ENCODE measurements around the gene SLC35A1.
"Not testable (repeated sequence)": the region's sequence is repeated elsewhere in the genome, so short reads cannot be mapped to it uniquely, and the experiment has no call there.

SLC35A1 gene

GRCh38 chr6:87484491-87484890 is 11.7 kb downstream of the SLC35A1 start:
- TF ChIP-seq CTCF (conservative IDR thresholded peaks at IDR 0.05; ENCODE audit: low read depth, low read length): no peak
- H3K27ac ChIP-seq: no peak overlapping the region
- no peak overlapping the region for H3K4me3 ChIP-seq (IDR thresholded peaks at IDR 0.05; ENCODE audit: insufficient read depth, low read depth, low read length)
- H3K27me3 ChIP-seq (ENCODE audit: insufficient read depth, low read depth): no peaks in the 10 kb centered on the region
- no peak overlapping the region for H2AFZ ChIP-seq (ENCODE audit: low read depth)
- no peak overlapping the region for H3K9ac ChIP-seq
- H3K79me2 ChIP-seq (ENCODE audit: insufficient read depth, low read depth): no peaks in the 10 kb centered on the region
- no peaks in the 10 kb centered on the region for H3K4me1 ChIP-seq (ENCODE audit: low read depth, poor library complexity, severe bottlenecking)
- no peaks in the 10 kb centered on the region for H4K20me1 ChIP-seq (ENCODE audit: insufficient read depth)
- no peak overlapping the region for H3K4me2 ChIP-seq
- H3K36me3 ChIP-seq (ENCODE audit: insufficient read depth): no peaks in the 10 kb centered on the region

- H3K9ac ChIP-seq: no peak overlapping the region
- TF ChIP-seq CTCF (conservative IDR thresholded peaks at IDR 0.05; ENCODE audit: low read depth, low read length): no peak
- no peak overlapping the region for H2AFZ ChIP-seq (ENCODE audit: low read depth)
Measured at GRCh38 chr6:87487555-87487954, 14.8 kb downstream of the SLC35A1 start.

GRCh38 chr6:87489326-87489725 is 16.6 kb downstream of the SLC35A1 start:
- H3K79me2 ChIP-seq (ENCODE audit: insufficient read depth, low read depth); H3K9ac ChIP-seq; H4K20me1 ChIP-seq (ENCODE audit: insufficient read depth); H3K27ac ChIP-seq; H2AFZ ChIP-seq (ENCODE audit: low read depth); H3K4me1 ChIP-seq (ENCODE audit: low read depth, poor library complexity, severe bottlenecking); H3K4me3 ChIP-seq (IDR thresholded peaks at IDR 0.05; ENCODE audit: insufficient read depth, low read depth, low read length); H3K27me3 ChIP-seq (ENCODE audit: insufficient read depth, low read depth); H3K4me2 ChIP-seq; H3K36me3 ChIP-seq (ENCODE audit: insufficient read depth): not testable (repeated sequence)

More at GRCh38 chr6:87487555-87487954, 14.8 kb downstream of the SLC35A1 start:
- Histone ChIP-seq H3K27me3 (ENCODE audit: insufficient read depth, low read depth) (no peaks in the 10 kb centered on the region), H3K27ac (no peak overlapping the region), H4K20me1 (ENCODE audit: insufficient read depth) (no peaks in the 10 kb centered on the region), H3K4me1 (ENCODE audit: low read depth, poor library complexity, severe bottlenecking) (no peaks in the 10 kb centered on the region), H3K79me2 (ENCODE audit: insufficient read depth, low read depth) (no peaks in the 10 kb centered on the region), H3K36me3 (ENCODE audit: insufficient read depth) (no peaks in the 10 kb centered on the region), H3K4me2 (no peak overlapping the region), H3K4me3 (IDR thresholded peaks at IDR 0.05; ENCODE audit: insufficient read depth, low read depth, low read length) (no peak overlapping the region)

GRCh38 chr6:87494761-87495422 is 22.1 kb downstream of the SLC35A1 start:
- no peak overlapping the region for H2AFZ ChIP-seq (ENCODE audit: low read depth)
- no peaks in the 10 kb centered on the region for H4K20me1 ChIP-seq (ENCODE audit: insufficient read depth)
- no peak overlapping the region for H3K4me2 ChIP-seq
- no peak overlapping the region for H3K4me3 ChIP-seq (IDR thresholded peaks at IDR 0.05; ENCODE audit: insufficient read depth, low read depth, low read length)
- no peaks in the 10 kb centered on the region for H3K79me2 ChIP-seq (ENCODE audit: insufficient read depth, low read depth)
- H3K27ac ChIP-seq: no peak overlapping the region
- no peaks in the 10 kb centered on the region for H3K4me1 ChIP-seq (ENCODE audit: low read depth, poor library complexity, severe bottlenecking)
- H3K36me3 ChIP-seq (ENCODE audit: insufficient read depth): no peaks in the 10 kb centered on the region
- no peaks in the 10 kb centered on the region for H3K27me3 ChIP-seq (ENCODE audit: insufficient read depth, low read depth)
- H3K9ac ChIP-seq: no peak overlapping the region
- no peak for TF ChIP-seq CTCF (conservative IDR thresholded peaks at IDR 0.05; ENCODE audit: low read depth, low read length)

GRCh38 chr6:87498048-87498447 is 25.3 kb downstream of the SLC35A1 start:
- no peaks in the 10 kb centered on the region for H3K27me3 ChIP-seq (ENCODE audit: insufficient read depth, low read depth)
- no peak overlapping the region for H3K27ac ChIP-seq
- H3K4me2 ChIP-seq: no peak overlapping the region
- no peak for TF ChIP-seq CTCF (conservative IDR thresholded peaks at IDR 0.05; ENCODE audit: low read depth, low read length)
- H4K20me1 ChIP-seq (ENCODE audit: insufficient read depth): no peaks in the 10 kb centered on the region
- H2AFZ ChIP-seq (ENCODE audit: low read depth): no peak overlapping the region
- no peaks in the 10 kb centered on the region for H3K79me2 ChIP-seq (ENCODE audit: insufficient read depth, low read depth)
- no peak overlapping the region for H3K9ac ChIP-seq
- H3K4me1 ChIP-seq (ENCODE audit: low read depth, poor library complexity, severe bottlenecking): no peaks in the 10 kb centered on the region
- no peak overlapping the region for H3K4me3 ChIP-seq (IDR thresholded peaks at IDR 0.05; ENCODE audit: insufficient read depth, low read depth, low read length)
- H3K36me3 ChIP-seq (ENCODE audit: insufficient read depth): no peaks in the 10 kb centered on the region
